ENCODE measurements around the gene RPS24.

GRCh38 chr10:78059906-78060702 is 26.4 kb downstream of the RPS24 start:
- TF ChIP-seq HNF4G (IDR thresholded peaks at IDR 0.05) (no peak), FOXA2 (IDR thresholded peaks at IDR 0.05) (no peak), GABPA (IDR thresholded peaks at IDR 0.05 in 1 of 2, conservative IDR thresholded peaks at IDR 0.05 in 1 of 2) (no peak), EGR1 (IDR thresholded peaks at IDR 0.05; ENCODE audit: low read depth in 2 of 2) (no peak), CTCF (IDR thresholded peaks at IDR 0.05; ENCODE audit: low read depth, low read length, missing input control) (no peak), ATF3 (IDR thresholded peaks at IDR 0.05) (no peak), JUND (IDR thresholded peaks at IDR 0.05) (no peak), RAD21 (IDR thresholded peaks at IDR 0.05) (no peak), TAF1 (conservative IDR thresholded peaks at IDR 0.05) (no peak)
